ENCODE measurements around the gene JDP2.
"Not testable (repeated sequence)": the region's sequence is repeated elsewhere in the genome, so short reads cannot be mapped to it uniquely, and the experiment has no call there.

The JDP2 gene

DNA sequence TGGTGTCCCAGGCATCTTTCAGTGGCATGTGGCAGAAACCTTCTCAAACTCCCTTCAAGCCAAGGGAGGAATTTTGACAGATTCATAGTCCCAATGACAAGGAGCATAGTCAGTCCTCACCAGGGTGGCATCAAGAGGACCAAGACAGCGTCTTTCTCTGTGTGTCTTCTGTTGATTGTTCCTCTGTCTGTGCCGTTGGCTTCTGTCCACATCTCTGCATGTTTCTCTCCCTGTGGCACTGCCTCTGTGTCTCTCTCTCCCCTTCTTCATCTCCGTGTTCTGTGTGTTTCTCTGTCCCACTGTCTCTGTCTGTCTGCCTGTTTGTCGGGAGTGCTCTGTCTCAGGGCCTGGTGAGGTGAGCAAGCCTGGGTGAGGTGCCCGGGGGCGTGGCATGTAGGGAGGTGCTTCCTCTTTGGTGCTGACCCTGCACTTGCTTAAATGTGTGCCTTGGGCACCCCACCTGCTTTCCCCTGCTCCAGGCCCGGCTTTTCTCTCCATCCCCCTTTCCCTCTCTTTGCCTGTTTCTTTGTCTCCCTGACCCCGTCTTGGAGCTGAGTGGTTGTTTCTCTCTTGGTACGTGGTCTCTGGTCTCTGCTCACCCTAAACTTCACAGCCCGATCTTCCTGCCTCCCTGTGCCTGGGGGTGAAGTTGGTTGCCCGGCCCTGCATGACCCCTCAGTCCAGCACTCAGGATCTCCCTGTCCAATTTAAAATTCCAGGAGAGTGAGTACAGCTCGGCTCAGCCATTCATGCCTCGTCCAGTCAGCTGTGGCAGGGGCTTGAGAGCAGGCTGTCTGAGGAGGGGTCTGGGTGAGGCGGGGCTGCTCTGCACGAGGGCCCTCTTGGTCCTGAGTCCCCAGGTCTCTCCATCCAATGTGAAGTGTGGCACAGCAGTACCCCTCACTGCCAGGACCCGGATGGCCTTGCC is 28.5 kb downstream of the JDP2 start:
- DNase-seq (ENCODE audit: low spot score), result no peak

- no peak for DNase-seq (ENCODE audit: low spot score)
Observed at GRCh38 chr14:75456997-75457335, 29.1 kb downstream of the JDP2 start.

DNA sequence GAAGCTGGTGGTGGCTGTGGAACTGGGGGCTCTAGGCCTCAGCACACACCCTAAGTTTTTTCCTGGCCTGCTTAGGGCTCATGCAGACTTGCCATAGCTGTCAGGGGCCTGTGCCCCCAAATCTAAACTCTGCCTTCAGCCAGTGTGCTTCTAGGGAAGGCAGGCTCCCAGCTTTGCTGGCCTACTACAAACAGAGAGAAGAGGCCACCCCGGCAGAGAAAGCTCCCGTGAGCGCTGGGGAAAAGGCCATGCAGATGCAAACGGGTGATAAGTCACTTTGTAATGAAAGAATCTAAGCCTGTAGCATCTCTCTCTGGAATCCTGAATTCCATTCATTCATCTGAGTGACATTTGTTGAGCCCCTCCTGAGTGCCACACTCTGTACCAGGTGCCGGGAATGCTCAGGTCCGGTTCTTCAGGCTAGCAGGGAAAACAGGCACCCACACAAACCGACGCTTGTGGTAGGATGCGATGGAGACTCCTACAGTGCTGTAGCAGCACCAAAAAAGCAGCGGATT is 29.9 kb downstream of the JDP2 start:
- DNase-seq (ENCODE audit: low spot score), result no peak

GRCh38 chr14:75458305-75458704 is 30.5 kb downstream of the JDP2 start:
- DNase-seq (ENCODE audit: low spot score), result no peak

DNA sequence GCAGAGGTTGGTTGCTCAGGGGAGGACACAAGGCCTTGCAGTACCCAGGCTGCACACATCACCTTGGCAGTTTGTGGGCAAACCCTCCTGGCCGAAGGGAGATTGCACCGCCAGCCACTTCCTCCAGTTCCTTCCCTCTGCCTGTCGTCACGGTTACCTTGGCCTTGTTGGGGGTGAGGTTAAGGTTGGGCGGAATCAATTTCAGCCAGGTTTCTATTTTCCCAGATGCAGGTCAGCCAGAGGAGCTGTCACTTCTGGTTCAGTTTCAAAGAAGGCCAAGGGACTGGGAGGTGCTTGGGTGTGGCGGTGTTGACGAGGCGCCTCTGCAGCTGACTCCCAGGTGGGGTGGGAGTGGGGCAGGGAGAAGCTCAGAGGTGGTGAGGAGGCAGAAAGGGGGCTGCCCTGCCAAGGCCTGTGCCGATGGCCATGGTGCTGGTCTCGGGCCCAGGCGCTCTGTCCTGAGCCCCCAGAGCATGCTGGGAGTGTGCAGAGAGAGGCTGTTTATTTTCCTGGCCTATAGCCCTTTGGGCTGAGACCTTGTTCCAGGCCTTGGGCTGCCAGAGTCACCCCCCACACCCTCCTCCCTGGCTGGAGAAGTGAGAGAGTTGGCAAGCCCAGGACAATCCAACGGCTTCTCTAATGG is 31.4 kb downstream of the JDP2 start:
- DNase-seq (ENCODE audit: low spot score), result no peak

GRCh38 chr14:75459791-75460190 is 32.0 kb downstream of the JDP2 start:
- no peak for DNase-seq (ENCODE audit: low spot score)

DNA sequence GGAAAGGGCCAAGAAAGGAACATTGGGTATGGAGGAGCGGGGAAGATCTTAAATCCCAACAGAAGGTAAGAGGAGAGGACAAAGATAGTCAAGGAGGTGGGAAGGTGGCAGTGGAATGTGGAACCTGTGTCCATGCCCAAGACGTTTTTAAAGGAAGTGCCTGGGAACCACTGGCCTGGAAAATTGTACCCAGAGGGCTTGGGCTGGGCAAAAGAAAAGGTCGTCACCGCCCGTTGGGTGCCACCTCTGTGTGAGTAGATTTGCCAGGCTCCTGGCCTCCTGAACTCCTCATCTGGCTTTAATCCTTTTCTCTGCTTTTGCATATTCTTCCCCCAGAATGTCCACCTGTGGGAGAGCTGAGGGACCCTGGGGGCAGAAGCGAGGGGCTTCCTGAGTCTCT is 32.6 kb downstream of the JDP2 start:
- DNase-seq (ENCODE audit: low spot score), result no peak

DNA sequence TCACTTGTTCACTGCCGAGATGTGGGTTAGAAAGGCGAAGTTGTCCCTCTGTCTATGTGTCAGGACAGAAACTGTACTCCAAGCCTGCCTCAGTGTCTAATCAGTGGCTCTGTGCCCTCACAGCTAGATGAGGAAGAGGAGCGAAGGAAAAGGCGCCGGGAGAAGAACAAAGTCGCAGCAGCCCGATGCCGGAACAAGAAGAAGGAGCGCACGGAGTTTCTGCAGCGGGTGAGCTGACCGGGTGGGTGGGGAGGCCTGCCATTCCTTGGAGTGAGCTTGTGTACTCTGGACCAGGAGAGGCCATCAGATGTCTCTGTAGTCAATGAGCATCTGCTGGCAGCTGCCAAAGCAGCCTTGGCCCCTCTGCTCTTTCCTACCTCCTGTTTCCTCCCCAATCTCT is 33.5 kb downstream of the JDP2 start:
- DNase-seq (ENCODE audit: low spot score), result no peak

GRCh38 chr14:75461755-75462349 is 34.0 kb downstream of the JDP2 start:
- DNase-seq (ENCODE audit: low spot score), result no peak

- DNase-seq (ENCODE audit: low spot score), result no peak
Observed at GRCh38 chr14:75464626-75465025, 36.8 kb downstream of the JDP2 start.

- DNase-seq (ENCODE audit: low spot score), result no peak
Observed at GRCh38 chr14:75467763-75468162, 39.9 kb downstream of the JDP2 start.

GRCh38 chr14:75469164-75469563 is 41.3 kb downstream of the JDP2 start:
- DNase-seq (ENCODE audit: low spot score), result no peak

DNA sequence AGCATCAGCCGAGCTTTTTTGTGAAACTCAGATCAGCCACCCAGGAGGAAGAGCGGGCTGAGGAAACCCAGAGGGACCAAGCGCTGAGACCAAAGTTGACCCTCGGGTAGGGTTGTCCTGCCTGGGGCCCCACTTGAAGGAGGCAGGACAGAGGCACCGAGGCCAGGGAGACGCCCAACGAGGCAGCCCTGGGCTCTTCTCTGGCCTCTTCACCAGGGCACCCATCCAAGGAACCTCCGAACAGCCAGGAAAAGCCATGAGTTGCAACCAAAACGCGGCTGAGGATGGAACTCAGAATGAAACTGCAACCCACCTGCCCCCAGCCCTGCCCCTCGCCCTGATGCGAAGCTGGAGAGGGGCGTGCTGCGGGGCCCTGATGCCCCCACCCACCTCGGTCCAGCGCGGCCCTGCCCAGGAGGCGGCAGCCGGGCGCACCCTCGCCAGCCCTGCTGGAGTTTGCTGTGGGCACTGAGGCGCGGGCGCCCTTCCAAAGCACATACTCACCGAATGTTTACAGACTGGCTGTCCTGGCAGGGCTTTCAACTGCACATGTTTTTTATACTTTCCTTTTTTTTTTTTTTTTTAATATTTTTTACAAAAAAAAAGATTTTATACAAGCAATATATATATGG is 41.9 kb downstream of the JDP2 start:
- DNase-seq (ENCODE audit: low spot score), result no peak

DNA sequence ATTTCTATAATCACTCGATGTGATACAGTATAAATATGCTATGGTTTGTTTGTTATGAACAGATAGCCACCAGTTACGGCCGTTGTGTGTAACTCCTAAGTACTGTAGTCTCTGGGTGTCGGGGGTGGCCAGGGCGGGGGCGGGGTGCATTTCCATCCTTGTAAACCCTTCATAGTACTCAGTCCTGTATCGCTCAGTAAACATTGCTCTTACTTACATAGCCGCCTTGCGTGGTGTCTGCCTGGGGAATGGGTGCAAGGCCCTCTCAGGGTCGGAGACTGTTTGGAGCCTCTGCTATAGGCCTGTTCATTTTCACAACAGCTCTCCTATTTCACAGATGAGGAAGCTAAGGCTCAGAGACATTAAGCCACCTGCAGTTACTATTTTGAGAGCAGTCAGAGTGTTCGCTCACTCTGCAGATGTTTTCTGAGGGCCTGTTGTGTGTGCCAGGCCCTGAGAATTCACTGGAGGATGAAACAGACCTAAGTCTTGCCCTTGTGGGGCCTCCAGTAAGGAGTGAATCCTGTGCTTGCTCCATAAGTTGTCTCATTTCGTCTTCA is 42.5 kb downstream of the JDP2 start:
- DNase-seq (ENCODE audit: low spot score), result no peak

- DNase-seq (ENCODE audit: low spot score), result no peak
Observed at GRCh38 chr14:75471059-75471458, 43.2 kb downstream of the JDP2 start.

- DNase-seq (ENCODE audit: low spot score), result not testable (repeated sequence)
Observed at GRCh38 chr14:75474127-75474526, 46.3 kb downstream of the JDP2 start.

- DNase-seq (ENCODE audit: low spot score), result no peak
Observed at GRCh38 chr14:75476274-75476995, 48.6 kb downstream of the JDP2 start.

DNA sequence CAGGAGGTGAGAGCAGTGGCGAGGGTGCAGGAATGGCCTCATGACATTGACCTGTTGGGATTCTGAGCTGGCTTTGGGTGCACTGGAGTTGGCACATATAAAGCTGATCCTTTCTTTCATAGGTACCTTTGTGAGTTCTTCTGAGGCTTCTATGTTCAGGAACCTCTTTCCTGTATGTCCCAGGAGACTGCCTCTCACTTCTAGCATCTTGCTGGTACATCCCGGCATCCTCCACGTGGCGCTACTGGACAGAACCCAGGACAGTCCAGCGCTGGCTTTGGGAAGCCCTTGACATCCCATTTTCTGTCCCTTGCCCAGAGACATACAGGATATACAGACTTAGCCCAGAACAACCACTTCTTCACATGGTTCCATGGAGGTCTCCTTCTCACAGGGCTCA is 50.1 kb downstream of the JDP2 start:
- no peak for DNase-seq (ENCODE audit: low spot score)

GRCh38 chr14:75479770-75480600 is 52.2 kb downstream of the JDP2 start:
- DNase-seq (ENCODE audit: low spot score), result no peak

- DNase-seq (ENCODE audit: low spot score), result no peak
Observed at GRCh38 chr14:75482366-75482765, 54.5 kb downstream of the JDP2 start.

Measured in CD4-positive, alpha-beta T cell treated with Interleukin-6 at 100 ng/mL for 8 hours (primary cell).